ENCODE data around the gene MFSD11.
A peak's percentile ranks its signal among the peaks of the same experiment; 100 is the strongest.
"Not testable (repeated sequence)": the region's sequence is repeated elsewhere in the genome, so short reads cannot be mapped to it uniquely, and the experiment has no call there.

The MFSD11 gene

GRCh38 chr17:76796081-76796480, 58.2 kb downstream of the MFSD11 start:
- DNase-seq (ENCODE audit: low read depth in 4 of 4, low spot score in 1 of 4) = no peak

- DNase-seq (ENCODE audit: low read depth in 4 of 4, low spot score in 1 of 4) = no peak
Observed at GRCh38 chr17:76797241-76797840, 59.4 kb downstream of the MFSD11 start.

- no peak for DNase-seq (ENCODE audit: low read depth in 4 of 4, low spot score in 1 of 4)
Observed at GRCh38 chr17:76801706-76802105, 63.8 kb downstream of the MFSD11 start.

- no peak for DNase-seq (ENCODE audit: low read depth in 4 of 4, low spot score in 1 of 4)
Observed at GRCh38 chr17:76805319-76805718, 67.4 kb downstream of the MFSD11 start.

DNA sequence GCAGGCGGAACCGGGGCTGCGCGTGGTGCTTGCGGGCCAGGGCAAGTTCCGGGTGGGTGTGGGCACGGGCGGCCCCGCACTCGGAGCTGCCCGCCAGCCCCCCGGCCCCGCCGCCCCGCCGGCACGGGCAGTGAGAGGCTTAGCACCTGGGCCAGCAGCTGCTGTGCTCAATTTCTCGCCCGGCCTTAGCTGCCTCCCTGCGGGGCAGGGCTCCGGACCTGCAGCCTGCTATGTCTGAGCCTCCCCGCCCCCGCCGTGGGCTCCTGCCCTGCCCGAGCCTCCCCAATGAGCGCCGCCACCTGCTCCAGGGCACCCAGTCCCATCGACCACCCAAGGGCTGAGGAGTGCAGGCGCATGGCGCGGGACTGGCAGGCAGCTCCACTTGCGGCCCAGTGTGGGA, 68.2 kb downstream of the MFSD11 start:
- DNase-seq (ENCODE audit: low read depth in 4 of 4, low spot score in 1 of 4) = not testable (repeated sequence)

DNA sequence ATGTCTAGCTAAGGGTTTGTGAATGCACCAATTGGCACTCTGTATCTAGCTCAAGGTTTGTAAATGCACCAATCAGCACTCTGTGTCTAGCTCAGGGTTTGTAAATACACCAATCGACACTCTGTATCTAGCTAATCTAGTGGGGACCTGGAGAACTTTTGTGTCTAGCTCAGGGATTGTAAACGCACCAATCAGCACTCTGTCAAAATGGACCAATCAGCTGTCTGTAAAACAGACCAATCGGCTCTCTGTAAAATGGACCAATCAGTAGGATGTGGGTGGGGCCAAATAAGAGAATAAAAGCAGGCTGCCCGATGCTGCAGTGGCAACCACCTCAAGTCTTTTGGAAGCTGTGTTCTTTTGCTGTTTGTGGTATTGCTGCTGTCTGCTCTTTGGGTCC, 68.8 kb downstream of the MFSD11 start:
- not testable (repeated sequence) for DNase-seq (ENCODE audit: low read depth in 4 of 4, low spot score in 1 of 4)

GRCh38 chr17:76808326-76808725, 70.4 kb downstream of the MFSD11 start:
- no peak for DNase-seq (ENCODE audit: low read depth in 4 of 4, low spot score in 1 of 4)

GRCh38 chr17:76810956-76811355, 73.0 kb downstream of the MFSD11 start:
- no peak for DNase-seq (ENCODE audit: low read depth in 4 of 4, low spot score in 1 of 4)

DNA sequence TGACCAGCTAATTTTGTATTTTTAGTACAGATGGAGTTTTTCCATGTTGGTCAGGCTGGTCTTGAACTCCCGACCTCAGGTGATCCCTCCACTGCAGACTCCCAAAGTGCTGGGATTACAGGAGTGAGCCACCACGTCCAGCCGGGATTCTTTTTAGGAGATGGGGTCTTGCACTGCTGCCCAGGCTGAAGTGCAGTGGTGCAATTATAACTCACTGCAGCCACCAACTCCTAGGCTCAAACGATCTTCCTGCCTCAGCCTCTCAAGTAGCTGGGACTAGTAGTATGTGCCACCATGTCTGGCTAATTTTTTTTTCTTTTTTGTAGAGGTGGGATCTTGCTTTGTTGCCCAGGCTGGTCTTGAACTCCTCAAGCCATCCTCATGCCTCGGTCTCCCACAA, 73.9 kb downstream of the MFSD11 start:
- no peak for DNase-seq (ENCODE audit: low read depth in 4 of 4, low spot score in 1 of 4)

GRCh38 chr17:76812263-76812662, 74.3 kb downstream of the MFSD11 start:
- no peak for DNase-seq (ENCODE audit: low read depth in 4 of 4, low spot score in 1 of 4)

DNA sequence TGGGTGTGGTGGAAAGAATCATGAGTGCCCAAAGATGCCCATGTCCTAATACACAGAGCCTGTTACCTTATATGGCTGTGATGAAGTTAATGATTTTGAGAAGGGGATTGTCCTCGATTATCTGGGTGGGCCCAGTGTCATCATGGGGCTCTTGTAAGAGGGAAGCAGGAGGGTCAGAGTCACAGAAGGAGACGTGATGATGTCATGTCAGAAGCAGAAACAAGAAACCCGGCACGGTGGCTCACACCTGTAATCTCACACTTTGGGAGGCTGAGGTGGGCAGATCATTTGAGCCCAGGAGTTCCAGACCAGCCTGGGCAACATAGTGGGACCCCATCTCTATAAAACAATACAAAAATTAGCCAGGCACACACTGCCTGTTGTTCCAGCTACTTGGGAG, 75.0 kb downstream of the MFSD11 start:
- no peak for DNase-seq (ENCODE audit: low read depth in 4 of 4, low spot score in 1 of 4)

DNA sequence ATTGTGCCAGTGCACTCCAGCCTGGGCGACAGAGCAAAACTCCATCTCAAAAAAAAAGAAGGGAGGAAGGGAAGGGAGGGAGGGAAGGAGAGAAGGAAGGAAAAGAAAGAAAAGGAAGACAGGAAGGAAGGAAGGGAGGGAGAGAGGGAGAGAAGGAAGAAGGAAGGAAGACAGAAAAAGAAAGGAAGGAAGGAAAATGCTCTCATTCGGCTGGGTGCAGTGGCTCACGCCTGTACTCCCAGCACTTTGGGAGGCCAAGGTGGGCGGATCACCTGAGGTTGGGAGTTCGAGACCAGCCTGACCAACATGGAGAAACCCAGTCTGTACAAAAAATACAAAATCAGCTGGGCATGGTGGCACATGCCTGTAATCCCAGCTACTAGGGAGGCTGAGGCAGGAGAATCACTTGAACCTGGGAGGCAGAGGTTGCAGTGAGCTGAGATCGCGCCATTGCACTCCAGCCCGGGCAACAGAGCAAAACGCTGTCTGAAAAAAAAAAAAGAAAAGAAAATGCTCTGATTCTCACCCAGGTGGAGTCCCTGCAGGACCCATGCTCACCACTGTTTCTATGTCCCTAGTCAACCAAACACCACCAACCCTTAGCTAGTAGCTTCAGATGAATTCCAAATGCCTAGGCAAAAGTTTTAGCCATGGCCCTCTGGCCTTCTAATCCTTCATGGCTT, 78.1 kb downstream of the MFSD11 start:
- DNase-seq (ENCODE audit: low read depth in 4 of 4, low spot score in 1 of 4) = not testable (repeated sequence)

GRCh38 chr17:76816590-76817135, 78.7 kb downstream of the MFSD11 start:
- DNase-seq (ENCODE audit: low read depth in 4 of 4, low spot score in 1 of 4) = peak; percentile 13 to 23 (median 18)

- DNase-seq (ENCODE audit: low read depth in 4 of 4, low spot score in 1 of 4) = no peak
Observed at GRCh38 chr17:76820039-76820438, 82.1 kb downstream of the MFSD11 start.

- DNase-seq (ENCODE audit: low read depth in 4 of 4, low spot score in 1 of 4) = no peak
Observed at GRCh38 chr17:76820561-76820960, 82.6 kb downstream of the MFSD11 start.

DNA sequence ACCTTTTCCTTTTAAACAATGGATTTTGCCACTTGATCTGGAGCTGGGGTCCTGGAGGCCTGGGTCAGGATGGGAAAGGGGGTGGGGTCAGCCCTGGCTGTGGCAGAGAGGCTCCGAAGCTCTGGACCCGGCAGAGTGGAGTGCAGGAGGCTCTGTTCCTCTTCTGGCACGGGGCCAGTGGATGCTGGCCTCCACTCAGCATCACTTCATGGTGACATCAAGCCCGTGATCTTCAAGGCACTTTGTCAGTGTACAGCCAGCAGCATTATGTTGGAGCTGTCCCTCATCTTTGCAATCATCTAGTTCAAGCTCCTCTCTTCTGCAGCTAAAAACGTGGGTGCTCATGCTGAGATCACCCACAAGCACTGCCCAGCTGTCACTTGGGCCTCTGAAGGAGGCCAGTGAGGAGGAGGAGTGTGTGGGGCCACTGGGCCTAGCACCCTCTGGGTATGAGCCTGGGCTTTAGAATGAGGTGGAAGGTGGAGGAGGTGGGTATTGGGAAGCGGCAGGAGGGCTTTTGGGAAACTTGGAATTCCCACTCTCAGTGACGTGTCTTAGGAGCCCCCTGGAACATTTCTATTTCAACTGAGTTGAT, 84.4 kb downstream of the MFSD11 start:
- no peak for DNase-seq (ENCODE audit: low read depth in 4 of 4, low spot score in 1 of 4)

- DNase-seq (ENCODE audit: low read depth in 4 of 4, low spot score in 1 of 4) = no peak
Observed at GRCh38 chr17:76824093-76824492, 86.2 kb downstream of the MFSD11 start.

DNA sequence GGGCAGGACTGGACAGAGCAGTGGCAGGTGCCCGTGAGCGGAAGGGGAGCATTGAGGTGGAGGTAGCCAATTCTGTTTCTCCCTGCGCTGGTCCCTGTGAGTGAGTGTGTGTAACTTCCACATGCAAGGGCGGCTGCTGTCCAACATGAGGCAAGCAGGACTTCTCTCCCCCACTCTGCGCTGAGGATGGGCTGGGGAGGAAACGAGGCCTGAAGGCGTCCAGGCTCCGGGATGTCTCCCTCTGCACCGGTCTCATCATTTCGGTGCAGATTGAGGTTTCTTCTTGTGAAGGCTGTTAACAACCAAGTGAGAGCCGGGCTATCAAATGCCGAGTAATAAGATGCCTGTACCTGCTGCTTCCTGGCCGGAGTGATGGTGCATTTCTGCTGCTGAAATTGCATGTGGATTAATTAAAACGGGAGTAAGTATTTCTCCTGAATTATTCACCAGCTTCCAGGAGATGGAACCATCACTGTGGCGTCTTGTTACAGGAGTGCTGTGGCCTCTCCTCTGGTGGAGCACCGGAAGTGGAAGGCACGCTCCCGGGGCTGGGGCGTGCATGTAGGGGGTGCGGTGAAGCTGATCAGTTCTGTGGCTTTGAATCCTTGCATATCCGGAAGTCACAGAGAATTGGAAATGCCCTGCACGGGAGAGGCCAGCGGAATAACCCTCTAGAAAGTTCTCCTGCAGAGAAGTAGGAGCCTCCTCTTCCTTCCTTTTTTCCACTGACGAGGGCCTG, 88.6 kb downstream of the MFSD11 start:
- DNase-seq (ENCODE audit: low read depth in 4 of 4, low spot score in 1 of 4) = no peak

- no peak for DNase-seq (ENCODE audit: low read depth in 4 of 4, low spot score in 1 of 4)
Observed at GRCh38 chr17:76827736-76828135, 89.8 kb downstream of the MFSD11 start.

Measured in stimulated activated CD4-positive, alpha-beta T cell treated with anti-CD3 and anti-CD28 coated beads, Interleukin-1b, Interleukin-23, amount 100 ng/mL, for 24 hours (primary cell).